ENCODE data around the gene SLC24A3. TPM values are rescaled to one million over a fixed set of nuclear protein-coding genes. Genes with fewer than 3 reads are reported as not detected.

Gene SLC24A3
- total RNA-seq, 1 donor from 2014 or later: 0.10 TPM

- Mint-ChIP-seq H3K9me3 (ENCODE audit: low read depth) (no peaks in the 10 kb centered on the region), H3K36me3 (ENCODE audit: low read depth) (peaks cover 3% of the 10 kb centered on the region), H3K27me3 (ENCODE audit: low read depth) (no peaks in the 10 kb centered on the region), H3K4me3 (ENCODE audit: unreplicated experiment) (no peak overlapping the region), H3K27ac (ENCODE audit: unreplicated experiment) (no peak overlapping the region), H3K4me1 (ENCODE audit: low read depth) (peaks cover 37% of the 10 kb centered on the region)
- TF ChIP-seq, protein P1, sequence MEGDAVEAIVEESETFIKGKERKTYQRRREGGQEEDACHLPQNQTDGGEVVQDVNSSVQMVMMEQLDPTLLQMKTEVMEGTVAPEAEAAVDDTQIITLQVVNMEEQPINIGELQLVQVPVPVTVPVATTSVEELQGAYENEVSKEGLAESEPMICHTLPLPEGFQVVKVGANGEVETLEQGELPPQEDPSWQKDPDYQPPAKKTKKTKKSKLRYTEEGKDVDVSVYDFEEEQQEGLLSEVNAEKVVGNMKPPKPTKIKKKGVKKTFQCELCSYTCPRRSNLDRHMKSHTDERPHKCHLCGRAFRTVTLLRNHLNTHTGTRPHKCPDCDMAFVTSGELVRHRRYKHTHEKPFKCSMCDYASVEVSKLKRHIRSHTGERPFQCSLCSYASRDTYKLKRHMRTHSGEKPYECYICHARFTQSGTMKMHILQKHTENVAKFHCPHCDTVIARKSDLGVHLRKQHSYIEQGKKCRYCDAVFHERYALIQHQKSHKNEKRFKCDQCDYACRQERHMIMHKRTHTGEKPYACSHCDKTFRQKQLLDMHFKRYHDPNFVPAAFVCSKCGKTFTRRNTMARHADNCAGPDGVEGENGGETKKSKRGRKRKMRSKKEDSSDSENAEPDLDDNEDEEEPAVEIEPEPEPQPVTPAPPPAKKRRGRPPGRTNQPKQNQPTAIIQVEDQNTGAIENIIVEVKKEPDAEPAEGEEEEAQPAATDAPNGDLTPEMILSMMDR (IDR thresholded peaks at IDR 0.05): no peak
- DNase-seq (ENCODE audit: low spot score): no peak
Measured at GRCh38 chr20:19761841-19762240, 549.4 kb downstream of the SLC24A3 start.

GRCh38 chr20:19764207-19764606 lies 551.8 kb downstream of the SLC24A3 start:
- Mint-ChIP-seq H3K4me1 (ENCODE audit: low read depth) (peaks cover 24% of the 10 kb centered on the region), H3K36me3 (ENCODE audit: low read depth) (peaks cover 3% of the 10 kb centered on the region), H3K9me3 (ENCODE audit: low read depth) (no peaks in the 10 kb centered on the region), H3K4me3 (ENCODE audit: unreplicated experiment) (no peak overlapping the region), H3K27ac (ENCODE audit: unreplicated experiment) (no peak overlapping the region), H3K27me3 (ENCODE audit: low read depth) (no peaks in the 10 kb centered on the region)
- TF ChIP-seq, protein P1 (IDR thresholded peaks at IDR 0.05): no peak
- DNase-seq (ENCODE audit: low spot score): no peak

DNA sequence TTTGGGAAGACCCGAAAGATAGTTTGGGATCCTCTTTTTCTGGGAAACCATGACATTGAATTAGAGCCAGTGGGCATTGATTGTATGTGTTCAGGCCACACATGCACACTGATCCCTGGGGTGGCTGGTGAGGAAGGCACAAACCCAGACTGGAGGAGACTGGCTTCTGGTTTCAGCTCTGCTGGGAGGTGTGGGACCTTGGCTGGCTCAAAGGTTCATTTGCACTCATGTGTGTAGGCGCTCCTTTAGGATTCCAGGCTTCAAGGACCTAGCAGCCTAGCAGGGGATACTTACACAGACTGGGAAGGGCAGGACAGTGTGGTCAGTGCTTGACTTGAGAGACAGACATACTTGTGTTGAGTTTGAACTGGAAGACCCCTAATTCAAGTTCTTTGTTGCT lies 552.8 kb downstream of the SLC24A3 start:
- Mint-ChIP-seq H3K27ac (ENCODE audit: unreplicated experiment) (no peak overlapping the region), H3K36me3 (ENCODE audit: low read depth) (peaks cover 3% of the 10 kb centered on the region), H3K4me1 (ENCODE audit: low read depth) (peaks cover 18% of the 10 kb centered on the region), H3K4me3 (ENCODE audit: unreplicated experiment) (no peak overlapping the region), H3K9me3 (ENCODE audit: low read depth) (no peaks in the 10 kb centered on the region), H3K27me3 (ENCODE audit: low read depth) (no peaks in the 10 kb centered on the region)
- TF ChIP-seq, protein P1 (IDR thresholded peaks at IDR 0.05): no peak
- DNase-seq (ENCODE audit: low spot score): no peak

GRCh38 chr20:19765913-19766312 lies 553.5 kb downstream of the SLC24A3 start:
- Mint-ChIP-seq H3K27ac (ENCODE audit: unreplicated experiment) (no peak overlapping the region), H3K4me1 (ENCODE audit: low read depth) (peaks cover 17% of the 10 kb centered on the region), H3K4me3 (ENCODE audit: unreplicated experiment) (no peak overlapping the region), H3K27me3 (ENCODE audit: low read depth) (no peaks in the 10 kb centered on the region), H3K36me3 (ENCODE audit: low read depth) (peaks cover 3% of the 10 kb centered on the region), H3K9me3 (ENCODE audit: low read depth) (no peaks in the 10 kb centered on the region)
- no peak for DNase-seq (ENCODE audit: low spot score)
- TF ChIP-seq, protein P1 (IDR thresholded peaks at IDR 0.05): no peak

DNA sequence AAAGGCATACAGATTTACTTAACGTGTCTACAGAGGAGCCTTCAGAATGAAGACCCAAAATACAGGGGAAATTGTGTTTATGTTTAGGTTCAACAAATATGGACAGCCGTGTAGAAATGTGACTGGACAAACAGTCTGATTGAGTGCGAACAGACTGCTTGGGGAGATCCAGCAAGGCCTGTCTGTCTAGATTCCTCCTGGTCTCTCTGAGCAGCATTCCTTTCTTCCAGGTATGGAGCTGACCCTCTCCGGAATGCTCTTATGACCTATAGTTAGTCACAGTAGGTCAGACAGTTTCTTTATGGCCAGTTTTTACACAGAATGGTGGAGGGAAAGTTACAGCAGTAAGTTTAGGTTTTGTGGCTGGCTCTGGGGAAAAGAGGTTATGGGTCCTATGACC lies 554.6 kb downstream of the SLC24A3 start:
- Mint-ChIP-seq H3K27me3 (ENCODE audit: low read depth) (no peaks in the 10 kb centered on the region), H3K4me3 (ENCODE audit: unreplicated experiment) (no peak overlapping the region), H3K27ac (ENCODE audit: unreplicated experiment) (no peak overlapping the region), H3K4me1 (ENCODE audit: low read depth) (peaks cover 8% of the 10 kb centered on the region), H3K36me3 (ENCODE audit: low read depth) (peaks cover 3% of the 10 kb centered on the region), H3K9me3 (ENCODE audit: low read depth) (no peaks in the 10 kb centered on the region)
- TF ChIP-seq, protein P1 (IDR thresholded peaks at IDR 0.05): no peak
- no peak for DNase-seq (ENCODE audit: low spot score)

Data from chondrocyte (in vitro differentiated cells).